ENCODE data around the gene SIRT6.

DNA sequence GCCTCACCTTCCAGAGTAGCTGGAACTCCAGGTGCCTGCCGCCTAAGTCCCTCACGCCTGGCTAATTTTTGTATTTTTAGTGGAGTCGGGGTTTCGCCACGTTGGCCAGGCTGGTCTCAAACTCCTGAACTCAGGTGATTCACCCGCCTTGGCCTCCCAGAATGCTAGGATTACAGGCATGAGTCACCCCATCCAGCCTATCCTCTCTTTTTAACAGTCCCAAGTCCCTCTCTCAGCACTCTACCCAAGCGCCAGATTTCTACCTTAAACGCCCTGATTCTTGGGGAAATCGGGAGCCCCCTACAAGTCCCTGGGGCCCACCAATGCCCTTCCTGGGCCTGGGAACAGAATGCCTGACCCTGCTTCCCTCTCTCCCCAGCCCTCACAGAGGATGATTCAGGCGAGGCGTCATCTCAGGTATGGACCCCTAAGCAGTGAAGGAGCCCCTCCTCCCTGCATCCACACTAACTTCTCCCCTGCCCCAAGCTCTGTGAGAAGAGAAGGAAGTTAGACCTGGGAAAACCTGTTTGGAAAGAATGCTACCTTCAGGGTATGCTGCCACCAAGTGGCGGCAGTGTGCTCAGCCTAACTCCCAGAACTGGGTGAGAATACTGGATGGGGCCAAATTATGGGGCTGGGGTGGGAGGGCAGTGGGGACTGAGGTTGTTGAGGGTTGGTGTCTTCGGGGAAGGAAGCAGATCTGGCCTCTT, 26.2 kb upstream of the SIRT6 start:
- TF ChIP-seq ZNF274 (IDR thresholded peaks at IDR 0.05; ENCODE audit: low read depth, low read length) (no peak), YY1 (IDR thresholded peaks at IDR 0.05; ENCODE audit: insufficient read depth, insufficient read length) (no peak)
